SJSA1 (cell line): ENCODE measurements around the gene CDC27. TPM values are rescaled to one million over a fixed set of nuclear protein-coding genes. Genes with fewer than 3 reads are reported as not detected.
"Not testable (repeated sequence)": the region's sequence is repeated elsewhere in the genome, so short reads cannot be mapped to it uniquely, and the experiment has no call there.

Experiments
- DNase-seq, 2 experiments: peaks; one replicate each; pipeline ENCODE4 v3.0.0-alpha.2; 2015 to 2020; ENCODE audit warnings: low spot score in 2 of 2, low read depth in 1 of 2
- H3K27ac ChIP-seq: fragments of 250-450 bp; sonication (Bioruptor Pico); 2 replicates; pipeline ENCODE4 v1.5.1; 2020; ENCODE audit warnings: mild to moderate bottlenecking, moderate library complexity
- H3K27me3 ChIP-seq: fragments of 250-450 bp; sonication (Bioruptor Pico); replicated peaks from 2 replicates; pipeline ENCODE4 v1.5.1; 2020; ENCODE audit warnings: mild to moderate bottlenecking, moderate library complexity
- H3K36me3 ChIP-seq: fragments of 250-450 bp; sonication (Bioruptor Pico); 2 replicates; pipeline ENCODE4 v1.5.1; 2020; ENCODE audit warnings: mild to moderate bottlenecking
- H3K4me1 ChIP-seq: fragments of 250-450 bp; sonication (Bioruptor Pico); replicated peaks from 2 replicates; pipeline ENCODE4 v1.6.1; 2021; ENCODE audit warnings: mild to moderate bottlenecking
- H3K4me3 ChIP-seq: fragments of 250-450 bp; sonication (Bioruptor Pico); 2 replicates; pipeline ENCODE4 v1.5.1; 2020; ENCODE audit warnings: mild to moderate bottlenecking
- H3K9me3 ChIP-seq: fragments of 250-450 bp; sonication (Bioruptor Pico); replicated peaks from 2 replicates; pipeline ENCODE4 v1.5.1; 2020; ENCODE audit warnings: mild to moderate bottlenecking
- total RNA-seq: library from RNA; depleted of rRNA; stranded (reverse); fragments of >200 nt; shearing (Covaris generic); gene quantifications from 2 replicates; pipeline ENCODE4 v1.2.3, GENCODE V29; 2014

The CDC27 gene
- total RNA-seq, 1 experiment from 2014 or later, result 198 TPM

DNA sequence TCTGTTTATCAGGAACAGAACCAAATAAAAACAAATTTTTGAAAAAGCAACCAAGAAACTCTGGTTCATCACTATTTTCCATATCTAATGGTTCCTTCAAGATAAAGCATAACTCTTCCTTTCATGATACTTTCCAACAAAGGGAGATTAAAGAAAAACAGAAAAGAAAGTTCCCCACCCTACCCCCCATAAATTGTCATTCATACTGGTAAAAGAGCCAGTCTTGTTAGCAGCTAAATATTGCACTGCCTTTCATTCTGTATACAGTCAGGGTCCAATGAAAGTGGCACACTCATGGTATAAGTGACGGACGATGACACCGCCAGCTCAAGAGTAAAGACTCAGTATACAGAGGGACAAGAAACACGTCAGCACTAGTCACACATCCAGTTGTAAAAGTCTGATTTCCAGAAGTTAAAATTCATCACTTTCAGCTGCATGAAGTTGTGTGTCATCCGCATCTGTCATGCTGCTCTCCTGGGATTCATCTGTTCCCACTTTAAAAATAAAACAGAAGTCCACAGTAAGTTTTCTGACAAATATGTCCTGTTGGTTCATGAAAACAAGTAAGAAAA, 68.5 kb downstream of the CDC27 start:
- H3K27ac ChIP-seq, result peak overlapping the region; percentile 74

DNA sequence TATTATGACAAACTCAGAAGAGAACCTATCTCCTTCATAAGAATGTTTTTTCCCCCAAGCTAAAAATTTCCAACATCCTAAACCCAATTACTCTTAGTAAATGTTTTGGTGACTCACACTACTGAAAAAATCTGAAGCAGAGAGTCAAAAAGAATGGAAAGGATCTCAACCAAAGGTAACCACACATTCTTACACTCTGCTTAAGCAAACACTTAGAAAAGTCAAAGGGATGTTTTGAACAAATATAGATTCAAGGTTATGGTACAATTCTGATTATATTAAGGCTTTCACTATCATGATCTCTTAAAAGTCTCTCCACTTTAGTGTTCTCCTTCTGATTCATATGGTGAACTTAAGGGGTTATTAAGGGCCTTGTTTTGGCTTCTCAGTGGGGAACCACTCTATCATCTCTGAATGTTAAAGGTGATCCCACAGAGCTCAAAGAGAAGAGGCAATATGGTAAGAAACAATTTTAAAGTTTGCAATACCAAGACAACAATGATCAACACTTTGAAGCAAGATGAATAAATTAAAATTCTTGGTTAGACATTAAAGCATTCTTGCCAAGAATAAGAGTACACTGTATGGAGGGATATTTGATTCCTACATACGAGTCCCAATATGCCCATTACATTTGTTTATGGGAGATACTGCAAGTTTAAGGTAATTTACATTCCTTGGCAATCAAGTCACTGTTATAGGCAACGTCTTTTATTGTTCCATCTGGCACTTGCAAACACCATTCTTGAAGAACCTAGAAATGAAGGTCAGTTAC, 69.2 kb downstream of the CDC27 start:
- Histone ChIP-seq H3K4me3 (no peak overlapping the region), H3K4me1 (peaks cover 31% of the 10 kb centered on the region), H3K36me3 (peaks cover 57% of the 10 kb centered on the region), H3K27ac (peak overlapping the region; percentile 74), H3K9me3 (no peaks in the 10 kb centered on the region), H3K27me3 (no peaks in the 10 kb centered on the region)
- peak in 1 of 2 experiments; percentile 89 for DNase-seq

More for the DNA sequence above, 68.5 kb downstream of the CDC27 start:
- H3K4me3 ChIP-seq, result no peak overlapping the region
- H3K36me3 ChIP-seq, result peaks cover 62% of the 10 kb centered on the region
- peak; percentile 66 for DNase-seq
- peaks cover 31% of the 10 kb centered on the region for H3K4me1 ChIP-seq
- no peaks in the 10 kb centered on the region for H3K27me3 ChIP-seq
- no peaks in the 10 kb centered on the region for H3K9me3 ChIP-seq

DNA sequence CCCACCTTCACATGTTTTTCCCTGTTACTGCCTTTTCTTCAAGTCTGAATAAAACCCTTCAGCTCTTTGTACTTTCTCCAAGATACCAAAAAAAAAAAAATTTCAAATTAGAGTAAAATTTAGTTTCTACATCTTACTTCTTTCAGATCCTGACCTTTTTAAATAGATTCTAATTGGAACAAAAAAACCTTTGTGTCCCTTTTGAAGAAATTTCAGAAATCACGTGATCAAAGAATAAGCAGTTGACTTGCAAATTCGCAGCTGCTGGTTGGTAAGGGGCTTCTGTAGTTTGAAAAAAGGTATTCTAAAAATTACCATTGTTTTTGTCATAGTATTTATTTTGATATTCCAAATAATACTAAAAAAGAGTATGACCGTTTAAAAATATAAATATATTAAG, 71.7 kb downstream of the CDC27 start:
- no peak for DNase-seq
- no peak overlapping the region for H3K4me3 ChIP-seq
- no peaks in the 10 kb centered on the region for H3K27me3 ChIP-seq
- peaks cover 31% of the 10 kb centered on the region for H3K4me1 ChIP-seq
- no peak overlapping the region for H3K27ac ChIP-seq
- peaks cover 33% of the 10 kb centered on the region for H3K36me3 ChIP-seq
- no peaks in the 10 kb centered on the region for H3K9me3 ChIP-seq

DNA sequence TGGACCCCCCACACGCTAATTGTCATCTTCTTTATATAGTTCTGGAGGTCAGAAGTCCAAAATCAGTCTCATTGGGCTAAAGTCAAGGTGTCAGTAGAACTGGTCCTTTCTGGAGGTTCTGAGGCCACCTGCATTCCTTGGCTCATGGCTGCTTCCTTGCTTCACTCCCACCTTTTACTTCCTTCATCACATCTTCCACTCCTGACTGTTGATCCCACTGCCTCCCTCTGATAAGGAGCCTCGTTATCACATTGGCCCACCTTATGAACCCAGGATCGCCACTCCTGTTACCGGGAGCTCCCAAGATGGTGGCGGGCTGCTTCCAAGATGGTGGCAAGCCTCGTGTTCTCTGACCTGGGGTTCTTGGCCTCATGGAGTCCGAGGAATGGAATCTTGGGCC, 83.0 kb downstream of the CDC27 start:
- H3K27me3 ChIP-seq, result no peaks in the 10 kb centered on the region
- H3K4me3 ChIP-seq, result no peak overlapping the region
- no peaks in the 10 kb centered on the region for H3K9me3 ChIP-seq
- H3K36me3 ChIP-seq, result no peaks in the 10 kb centered on the region
- H3K4me1 ChIP-seq, result no peaks in the 10 kb centered on the region
- no peak for DNase-seq
- no peak overlapping the region for H3K27ac ChIP-seq

DNA sequence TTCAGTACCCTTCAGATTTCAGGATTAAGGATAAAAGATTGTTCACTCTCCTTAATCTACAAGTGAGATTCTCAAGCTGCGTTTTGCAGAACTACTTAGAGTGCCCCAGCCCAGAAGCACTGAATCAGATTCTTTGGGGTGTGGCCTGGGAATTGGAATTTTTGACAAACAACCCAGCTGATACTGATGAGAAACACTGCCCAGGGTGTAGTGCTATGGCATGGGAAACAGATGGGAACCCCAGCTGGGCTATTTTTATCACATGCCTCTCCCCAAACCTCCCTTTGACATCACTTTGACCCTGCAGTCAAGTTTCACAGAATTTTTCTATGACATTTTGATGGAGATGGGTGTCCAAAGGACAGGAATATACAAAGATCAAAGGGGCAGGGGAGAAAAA, 83.8 kb downstream of the CDC27 start:
- not testable (repeated sequence) for H3K4me3 ChIP-seq, H3K36me3 ChIP-seq, H3K9me3 ChIP-seq, DNase-seq, H3K27ac ChIP-seq, H3K27me3 ChIP-seq, H3K4me1 ChIP-seq

DNA sequence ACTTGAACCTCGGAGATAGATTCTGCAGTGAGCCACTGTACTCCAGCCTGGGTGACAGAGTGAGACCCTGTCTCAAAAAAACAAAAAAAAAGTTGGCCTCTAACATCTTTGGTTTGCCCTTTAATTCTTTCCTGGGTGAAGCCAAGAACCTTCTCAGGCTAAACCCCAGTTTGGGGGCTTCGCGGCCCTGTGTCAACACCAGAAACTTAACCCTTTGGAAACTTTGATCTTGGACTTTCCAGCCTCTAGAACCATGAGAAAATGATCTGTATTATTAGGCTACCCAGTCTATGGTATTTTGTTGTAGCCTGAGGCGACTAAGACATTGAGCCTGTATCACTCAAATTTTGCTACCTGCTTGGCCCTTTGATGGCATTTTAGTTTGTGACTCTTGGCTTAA, 86.2 kb downstream of the CDC27 start:
- peaks cover 3% of the 10 kb centered on the region; the same call in 1 of the 2 replicates for H3K9me3 ChIP-seq
- peaks cover 5% of the 10 kb centered on the region for H3K36me3 ChIP-seq
- DNase-seq, result no peak
- no peak overlapping the region for H3K27ac ChIP-seq
- H3K4me1 ChIP-seq, result peaks cover 12% of the 10 kb centered on the region
- no peaks in the 10 kb centered on the region for H3K27me3 ChIP-seq
- H3K4me3 ChIP-seq, result no peak overlapping the region

DNA sequence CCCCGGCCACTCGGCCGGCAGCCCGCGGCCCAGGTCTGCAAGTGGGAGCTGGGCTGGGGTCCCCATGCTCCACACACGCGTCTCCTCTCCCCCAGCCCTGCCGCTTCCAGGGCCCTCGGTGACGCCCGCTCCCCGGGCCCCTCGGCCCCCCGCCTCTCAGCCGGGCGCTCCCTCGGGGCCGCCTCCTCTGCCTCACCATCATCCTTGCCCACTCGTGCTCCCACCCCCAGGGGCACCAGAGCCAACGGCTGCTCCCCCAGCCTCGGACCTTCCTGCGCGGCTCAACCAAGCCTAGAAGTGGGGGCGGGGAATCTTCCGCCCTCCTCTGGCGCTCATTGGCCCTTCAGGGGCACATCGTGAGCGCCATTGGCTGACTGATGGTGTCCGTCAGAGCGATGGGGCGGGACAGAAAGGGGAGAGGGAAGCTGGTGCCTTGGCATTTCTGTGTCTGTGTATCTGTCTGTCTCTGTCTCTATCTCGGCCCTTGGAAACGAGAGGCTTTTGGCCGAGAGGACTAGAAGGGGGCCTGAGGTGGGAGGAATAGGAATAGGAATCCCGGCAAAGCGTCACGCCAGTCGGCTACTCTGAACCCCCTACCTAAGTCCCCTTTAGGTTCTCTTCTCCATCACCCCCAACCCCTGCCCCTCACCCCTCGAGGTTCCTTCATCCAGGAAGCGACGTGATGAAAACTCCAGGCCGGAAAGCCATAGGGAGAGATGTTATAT, 88.9 kb downstream of the CDC27 start:
- Histone ChIP-seq H3K36me3 (peaks cover 10% of the 10 kb centered on the region), H3K4me1 (peaks cover 12% of the 10 kb centered on the region), H3K9me3 (peaks cover 3% of the 10 kb centered on the region; the same call in 1 of the 2 replicates), H3K4me3 (peak overlapping the region; percentile 98), H3K27ac (peak overlapping the region; percentile 68), H3K27me3 (no peaks in the 10 kb centered on the region)
- DNase-seq, result peak; percentile 96 to 97

DNA sequence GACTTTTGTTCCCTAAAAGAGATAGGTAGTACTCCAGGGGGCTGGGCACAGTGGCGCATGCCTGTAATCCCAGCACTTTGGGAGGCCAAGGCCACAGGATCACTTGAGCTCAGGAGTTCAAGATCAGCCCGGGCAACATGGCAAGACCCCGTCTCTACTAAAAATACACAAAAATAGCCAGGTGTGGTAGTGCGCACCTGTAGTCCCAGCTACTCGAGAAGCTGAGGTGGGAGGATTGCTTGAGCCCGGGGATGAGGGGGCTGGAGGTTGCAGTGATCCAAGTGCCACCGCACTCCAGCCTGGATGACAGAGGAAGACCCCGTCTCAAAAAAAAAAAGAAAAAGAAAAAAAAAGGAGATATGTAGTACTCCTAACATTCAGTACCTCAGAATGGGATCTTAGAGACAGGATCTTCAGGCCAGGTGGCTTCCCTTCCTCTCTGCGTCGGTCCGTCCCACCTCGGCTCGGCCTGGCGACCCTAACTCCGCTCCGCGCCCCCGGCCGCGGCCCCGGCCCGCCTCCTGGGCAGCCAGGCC, 89.6 kb downstream of the CDC27 start:
- H3K4me1 ChIP-seq, result peaks cover 12% of the 10 kb centered on the region
- H3K9me3 ChIP-seq, result peaks cover 3% of the 10 kb centered on the region; the same call in 1 of the 2 replicates
- H3K27me3 ChIP-seq, result no peaks in the 10 kb centered on the region
- peaks cover 10% of the 10 kb centered on the region for H3K36me3 ChIP-seq
- H3K27ac ChIP-seq, result peak overlapping the region; percentile 68
- H3K4me3 ChIP-seq, result peak overlapping the region; percentile 98
- DNase-seq, result no peak

DNA sequence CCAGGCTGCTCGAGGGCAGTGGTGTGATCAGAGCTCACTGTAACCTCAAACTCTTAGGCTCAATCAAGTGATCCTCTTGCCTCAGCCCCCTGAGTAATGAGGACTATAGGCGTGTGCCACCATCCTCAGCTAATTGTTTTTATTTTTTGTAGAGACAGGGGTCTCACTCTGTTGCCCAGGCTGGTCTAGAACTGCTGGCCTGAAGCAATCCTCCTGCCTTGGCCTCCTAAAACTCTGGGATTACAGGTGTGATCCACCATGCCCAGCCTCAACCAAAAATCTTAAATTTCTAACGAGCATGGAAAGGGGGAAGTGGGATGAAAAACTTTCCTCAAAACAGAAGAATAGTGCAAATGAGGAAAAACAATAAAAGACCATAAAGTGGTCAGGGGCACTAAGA, 92.8 kb downstream of the CDC27 start:
- Histone ChIP-seq H3K27ac (no peak overlapping the region), H3K9me3 (peaks cover 3% of the 10 kb centered on the region; the same call in 1 of the 2 replicates), H3K4me3 (no peak overlapping the region), H3K27me3 (no peaks in the 10 kb centered on the region), H3K36me3 (peaks cover 13% of the 10 kb centered on the region), H3K4me1 (peaks cover 12% of the 10 kb centered on the region)
- DNase-seq, result no peak

DNA sequence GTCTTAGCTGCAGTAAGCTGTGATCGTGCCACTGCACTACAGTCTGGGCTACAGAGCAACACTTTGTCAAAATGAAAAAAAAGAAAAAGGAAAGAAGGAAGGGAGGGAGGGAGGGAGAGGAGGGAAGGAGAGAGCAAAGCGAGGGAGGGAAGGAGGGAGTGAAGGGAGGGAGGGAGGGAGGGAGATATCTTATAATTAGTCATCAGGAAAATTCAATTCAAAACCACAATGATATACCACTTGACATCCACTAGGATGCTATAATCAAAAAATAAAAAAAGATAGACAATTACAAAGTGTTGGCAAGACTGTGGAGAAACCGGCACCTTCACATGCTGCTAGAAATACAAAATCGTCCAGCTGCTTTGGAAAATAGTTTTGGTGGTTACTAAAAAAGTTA, 93.8 kb downstream of the CDC27 start:
- Histone ChIP-seq H3K27me3 (no peaks in the 10 kb centered on the region), H3K4me3 (no peak overlapping the region)
- DNase-seq, result no peak

DNA sequence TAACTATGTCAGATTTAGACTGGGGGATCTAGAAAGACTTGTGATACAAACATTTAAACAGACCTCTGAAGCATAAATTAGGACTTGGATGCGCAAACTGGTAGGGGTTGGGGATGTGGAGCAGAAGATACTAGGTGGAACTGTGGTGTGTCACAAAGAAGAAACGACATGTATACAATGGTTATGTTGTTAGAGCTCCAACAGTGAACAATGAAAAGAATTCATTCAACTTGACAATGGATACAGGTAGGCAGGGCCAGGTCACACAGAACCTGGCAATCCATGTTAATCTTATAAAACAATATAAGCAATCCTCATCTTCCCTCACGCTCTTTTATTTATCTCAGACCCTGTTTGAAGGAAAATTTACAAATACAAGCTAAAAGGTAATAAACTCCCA, 102.0 kb downstream of the CDC27 start:
- DNase-seq, result no peak
- Histone ChIP-seq H3K27me3 (no peaks in the 10 kb centered on the region), H3K4me1 (no peaks in the 10 kb centered on the region), H3K27ac (no peak overlapping the region), H3K4me3 (no peak overlapping the region), H3K36me3 (no peaks in the 10 kb centered on the region), H3K9me3 (no peaks in the 10 kb centered on the region)

More for the DNA sequence above, 93.8 kb downstream of the CDC27 start:
- no peak overlapping the region for H3K27ac ChIP-seq
- H3K9me3 ChIP-seq, result peaks cover 3% of the 10 kb centered on the region; the same call in 1 of the 2 replicates
- H3K4me1 ChIP-seq, result peaks cover 8% of the 10 kb centered on the region
- peaks cover 13% of the 10 kb centered on the region for H3K36me3 ChIP-seq

DNA sequence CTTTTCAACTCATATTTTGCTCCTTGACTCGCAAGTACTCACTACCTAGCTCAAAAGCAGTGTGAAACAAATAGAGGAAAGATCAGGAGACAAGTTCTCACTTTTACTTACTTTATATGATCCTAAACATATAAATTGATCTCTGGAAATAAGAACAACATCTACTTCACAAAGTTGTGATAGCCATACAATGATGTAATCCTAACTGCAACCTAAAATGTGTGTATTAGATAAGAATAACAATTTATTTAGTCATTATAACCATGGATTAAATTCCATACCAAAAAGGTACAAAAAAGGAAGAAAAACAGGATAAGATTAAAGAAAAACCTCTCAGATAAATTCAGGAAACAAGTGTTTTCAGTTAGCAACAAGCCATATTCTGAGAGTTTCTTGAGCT, 103.4 kb downstream of the CDC27 start:
- no peaks in the 10 kb centered on the region for H3K9me3 ChIP-seq

DNA sequence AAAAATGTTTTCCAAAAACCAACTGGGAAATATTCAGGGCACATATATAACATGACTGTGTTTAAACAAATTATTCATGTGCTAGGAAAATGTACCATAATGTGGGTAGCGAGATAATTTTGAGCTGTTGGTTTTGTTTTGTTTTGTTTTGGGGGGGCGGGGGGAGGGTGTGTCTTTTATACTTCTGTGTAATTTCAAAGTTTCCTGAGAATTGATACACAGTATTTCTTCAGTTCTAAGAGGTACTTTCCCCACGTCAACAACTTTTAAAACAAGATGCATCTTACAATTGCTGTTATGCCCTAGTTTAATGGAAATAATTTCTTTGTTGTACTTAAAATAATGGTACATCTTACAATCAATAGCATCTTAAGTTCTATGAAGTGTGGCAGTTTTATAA, 110.3 kb downstream of the CDC27 start:
- no peaks in the 10 kb centered on the region for H3K4me1 ChIP-seq
- H3K4me3 ChIP-seq, result no peak overlapping the region
- no peak overlapping the region for H3K27ac ChIP-seq
- no peaks in the 10 kb centered on the region for H3K27me3 ChIP-seq
- H3K36me3 ChIP-seq, result no peaks in the 10 kb centered on the region
- H3K9me3 ChIP-seq, result no peaks in the 10 kb centered on the region
- no peak for DNase-seq

More for the DNA sequence above, 103.4 kb downstream of the CDC27 start:
- no peak for DNase-seq
- no peaks in the 10 kb centered on the region for H3K36me3 ChIP-seq
- no peak overlapping the region for H3K27ac ChIP-seq
- no peaks in the 10 kb centered on the region for H3K27me3 ChIP-seq
- no peaks in the 10 kb centered on the region for H3K4me1 ChIP-seq
- H3K4me3 ChIP-seq, result no peak overlapping the region

DNA sequence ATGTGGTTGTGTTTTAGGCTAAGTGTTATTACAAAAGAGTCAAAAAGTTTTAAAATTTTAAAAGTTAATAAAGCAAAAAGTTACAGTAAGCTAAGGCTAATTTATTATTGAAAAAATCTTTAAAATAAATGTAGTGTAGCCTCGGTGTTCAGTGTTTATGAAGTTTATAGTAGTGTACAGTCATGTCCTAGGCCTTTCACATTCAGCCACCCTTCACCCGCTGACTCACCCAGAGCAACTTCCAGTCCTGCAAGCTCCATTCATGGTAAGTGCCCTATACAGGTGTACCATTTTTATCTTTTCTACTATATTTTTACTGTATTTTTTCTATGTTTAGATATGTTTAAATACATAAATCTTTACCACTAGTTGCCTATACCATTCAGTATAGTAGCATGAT, 111.5 kb downstream of the CDC27 start:
- no peak overlapping the region for H3K4me3 ChIP-seq
- no peaks in the 10 kb centered on the region for H3K36me3 ChIP-seq
- H3K4me1 ChIP-seq, result no peaks in the 10 kb centered on the region
- DNase-seq, result peak in 1 of 2 experiments; percentile 52
- H3K9me3 ChIP-seq, result no peaks in the 10 kb centered on the region
- H3K27ac ChIP-seq, result no peak overlapping the region
- H3K27me3 ChIP-seq, result no peaks in the 10 kb centered on the region
